ENCODE results near the gene NDP.

- TF ChIP-seq CTCF (IDR thresholded peaks at IDR 0.05) (no peak), POLR2A (IDR thresholded peaks at IDR 0.05) (no peak)
These were observed 32.9 kb upstream of the NDP start for GRCh38 chrX:44006081-44006480.
